OCI-LY7 (cell line): ENCODE data around the gene TPRKB.
"Not testable (repeated sequence)": the region's sequence is repeated elsewhere in the genome, so short reads cannot be mapped to it uniquely, and the experiment has no call there.

Experiments used
- CTCF ChIP-seq: fragments of 200-600 bp; sonication (generic); conservative IDR thresholded peaks from 2 replicates; pipeline ENCODE4 v1.5.1; 2014; ENCODE audit warnings: mild to moderate bottlenecking, antibody characterized with exemption, low read length, moderate library complexity, mixed read lengths
- EZH2phosphoT487 ChIP-seq: fragments of 200-600 bp; sonication (generic); IDR thresholded peaks from 2 replicates; pipeline ENCODE4 v1.6.1; 2018; ENCODE audit warnings: low read depth, borderline replicate concordance, mild to moderate bottlenecking, mixed run types, antibody characterized with exemption, low read length, moderate library complexity, mixed read lengths

- TF ChIP-seq CTCF, EZH2phosphoT487: not testable (repeated sequence)
These were observed 52.8 kb downstream of the TPRKB start for GRCh38 chr2:73684325-73684724.
